ENCODE data around the gene TM6SF1.

TM6SF1 gene

GRCh38 chr15:83106994-83107840, at the start of gene TM6SF1:
TM6SF1 (plus strand) TSS chr15:83107645; CDS start chr15:83107681, 36 bp downstream.
- H2AFZ ChIP-seq (ENCODE audit: low read length), result no peak within 1 kb of the TSS

DNA sequence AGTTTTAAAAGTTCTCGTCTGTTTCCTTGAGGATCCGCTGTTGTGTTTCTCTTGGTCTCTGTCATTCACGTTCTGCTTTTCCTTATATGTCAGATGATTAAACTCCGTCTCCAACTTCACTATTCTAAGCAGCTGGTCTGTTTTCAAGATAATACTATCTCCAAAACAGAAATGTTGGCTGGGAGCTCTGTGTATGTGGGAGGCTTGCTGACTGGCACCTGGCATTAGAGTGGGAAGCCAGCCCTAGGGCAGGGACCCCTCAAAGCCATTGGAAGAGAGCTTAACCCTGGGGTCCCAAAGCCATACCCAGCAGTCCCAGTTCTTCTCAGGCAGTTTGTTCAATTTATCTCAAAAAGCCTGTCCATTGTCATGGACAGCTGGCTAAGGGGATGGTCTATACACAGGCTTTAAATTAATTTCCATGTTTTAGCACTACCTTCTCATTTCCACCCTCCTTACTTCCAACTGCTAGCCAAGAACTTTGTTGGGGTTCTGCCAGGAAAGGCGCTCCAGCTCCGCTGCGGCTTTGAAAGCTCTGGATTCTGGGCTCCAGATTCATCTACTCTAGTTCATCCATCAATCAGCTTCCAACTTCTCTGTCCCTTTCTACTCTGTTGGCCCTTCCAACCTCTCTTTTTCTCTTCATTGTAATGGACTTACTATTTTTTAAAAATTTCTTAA, 49.6 kb upstream of the TM6SF1 start:
- H3K36me3 ChIP-seq (replicated peaks; ENCODE audit: insufficient read depth, low read length), result no peaks in the 10 kb centered on the region
- H3K4me3 ChIP-seq (ENCODE audit: low read length), result no peak overlapping the region
- H3K9ac ChIP-seq (ENCODE audit: low read length), result no peak overlapping the region
- peaks cover 7% of the 10 kb centered on the region; the same call in 1 of the 2 replicates for H3K4me1 ChIP-seq (ENCODE audit: low read length)
- DNase-seq, result no peak
- peaks cover 6% of the 10 kb centered on the region; the same call in 1 of the 2 replicates for H4K20me1 ChIP-seq (ENCODE audit: insufficient read depth, low read length)
- no peaks in the 10 kb centered on the region for H3F3A ChIP-seq (ENCODE audit: insufficient read depth, low read length)
- no peaks in the 10 kb centered on the region for H3K9me3 ChIP-seq (replicated peaks; ENCODE audit: insufficient read depth, low read length)
- H3K9me2 ChIP-seq (replicated peaks; ENCODE audit: insufficient read depth, low read length), result no peaks in the 10 kb centered on the region
- no peak overlapping the region for H3K4me2 ChIP-seq (ENCODE audit: low read depth, low read length)
- no peaks in the 10 kb centered on the region for H3K27me3 ChIP-seq (replicated peaks; ENCODE audit: insufficient read depth, low read length)
- TF ChIP-seq, protein P1, sequence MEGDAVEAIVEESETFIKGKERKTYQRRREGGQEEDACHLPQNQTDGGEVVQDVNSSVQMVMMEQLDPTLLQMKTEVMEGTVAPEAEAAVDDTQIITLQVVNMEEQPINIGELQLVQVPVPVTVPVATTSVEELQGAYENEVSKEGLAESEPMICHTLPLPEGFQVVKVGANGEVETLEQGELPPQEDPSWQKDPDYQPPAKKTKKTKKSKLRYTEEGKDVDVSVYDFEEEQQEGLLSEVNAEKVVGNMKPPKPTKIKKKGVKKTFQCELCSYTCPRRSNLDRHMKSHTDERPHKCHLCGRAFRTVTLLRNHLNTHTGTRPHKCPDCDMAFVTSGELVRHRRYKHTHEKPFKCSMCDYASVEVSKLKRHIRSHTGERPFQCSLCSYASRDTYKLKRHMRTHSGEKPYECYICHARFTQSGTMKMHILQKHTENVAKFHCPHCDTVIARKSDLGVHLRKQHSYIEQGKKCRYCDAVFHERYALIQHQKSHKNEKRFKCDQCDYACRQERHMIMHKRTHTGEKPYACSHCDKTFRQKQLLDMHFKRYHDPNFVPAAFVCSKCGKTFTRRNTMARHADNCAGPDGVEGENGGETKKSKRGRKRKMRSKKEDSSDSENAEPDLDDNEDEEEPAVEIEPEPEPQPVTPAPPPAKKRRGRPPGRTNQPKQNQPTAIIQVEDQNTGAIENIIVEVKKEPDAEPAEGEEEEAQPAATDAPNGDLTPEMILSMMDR (IDR thresholded peaks at IDR 0.05; ENCODE audit: low read length), result no peak
- TF ChIP-seq EZH2phosphoT487 (IDR thresholded peaks at IDR 0.05; ENCODE audit: low read length), result no peak
- no peak for TF ChIP-seq EZH2 (optimal IDR thresholded peaks at IDR 0.05; ENCODE audit: low read depth, low read length)
- no peak overlapping the region for H3K27ac ChIP-seq (ENCODE audit: low read length)
- H2AFZ ChIP-seq (ENCODE audit: low read length), result no peak overlapping the region
- H3K79me2 ChIP-seq (ENCODE audit: low read length), result peaks cover 69% of the 10 kb centered on the region

More at GRCh38 chr15:83106994-83107840, at the start of gene TM6SF1:
- Histone ChIP-seq H3F3A (ENCODE audit: insufficient read depth, low read length) (no peaks in the 10 kb centered on the region), H3K36me3 (replicated peaks; ENCODE audit: insufficient read depth, low read length) (no peaks in the 10 kb centered on the region), H3K9ac (ENCODE audit: low read length) (no peak within 1 kb of the TSS), H3K9me2 (replicated peaks; ENCODE audit: insufficient read depth, low read length) (no peaks in the 10 kb centered on the region), H3K79me2 (ENCODE audit: low read length) (no peaks in the 10 kb centered on the region), H3K4me2 (ENCODE audit: low read depth, low read length) (no peak within 1 kb of the TSS; the same call in 1 of the 2 replicates), H3K4me3 (ENCODE audit: low read length) (no peak within 1 kb of the TSS), H3K27me3 (replicated peaks; ENCODE audit: insufficient read depth, low read length) (no peaks in the 10 kb centered on the region), H4K20me1 (ENCODE audit: insufficient read depth, low read length) (no peaks in the 10 kb centered on the region), H3K27ac (ENCODE audit: low read length) (no peak within 1 kb of the TSS), H3K4me1 (ENCODE audit: low read length) (no peaks in the 10 kb centered on the region), H3K9me3 (replicated peaks; ENCODE audit: insufficient read depth, low read length) (no peaks in the 10 kb centered on the region)
- no peak for DNase-seq
- TF ChIP-seq, protein P1 (IDR thresholded peaks at IDR 0.05; ENCODE audit: low read length), result no peak
- TF ChIP-seq EZH2phosphoT487 (IDR thresholded peaks at IDR 0.05; ENCODE audit: low read length), result no peak
- no peak for TF ChIP-seq EZH2 (optimal IDR thresholded peaks at IDR 0.05; ENCODE audit: low read depth, low read length)

- H3K9me2 ChIP-seq (replicated peaks; ENCODE audit: insufficient read depth, low read length), result no peaks in the 10 kb centered on the region
- TF ChIP-seq, protein P1 (IDR thresholded peaks at IDR 0.05; ENCODE audit: low read length), result no peak
- TF ChIP-seq EZH2phosphoT487 (IDR thresholded peaks at IDR 0.05; ENCODE audit: low read length) (no peak), EZH2 (optimal IDR thresholded peaks at IDR 0.05; ENCODE audit: low read depth, low read length) (no peak)
- no peaks in the 10 kb centered on the region for H3K36me3 ChIP-seq (replicated peaks; ENCODE audit: insufficient read depth, low read length)
- no peak overlapping the region for H3K27ac ChIP-seq (ENCODE audit: low read length)
- no peak overlapping the region for H3K4me2 ChIP-seq (ENCODE audit: low read depth, low read length)
- no peak overlapping the region for H2AFZ ChIP-seq (ENCODE audit: low read length)
- H4K20me1 ChIP-seq (ENCODE audit: insufficient read depth, low read length), result peaks cover 15% of the 10 kb centered on the region; the same call in 1 of the 2 replicates
- no peak overlapping the region for H3K4me3 ChIP-seq (ENCODE audit: low read length)
- no peak for DNase-seq
- no peaks in the 10 kb centered on the region for H3F3A ChIP-seq (ENCODE audit: insufficient read depth, low read length)
- H3K4me1 ChIP-seq (ENCODE audit: low read length), result peaks cover 22% of the 10 kb centered on the region
- H3K27me3 ChIP-seq (replicated peaks; ENCODE audit: insufficient read depth, low read length), result no peaks in the 10 kb centered on the region
- H3K79me2 ChIP-seq (ENCODE audit: low read length), result peaks cover 92% of the 10 kb centered on the region
- H3K9ac ChIP-seq (ENCODE audit: low read length), result no peak overlapping the region
- no peaks in the 10 kb centered on the region for H3K9me3 ChIP-seq (replicated peaks; ENCODE audit: insufficient read depth, low read length)
These were observed 45.8 kb upstream of the TM6SF1 start for GRCh38 chr15:83061680-83062079.
